ENCODE results near the gene DEXI.

DNA sequence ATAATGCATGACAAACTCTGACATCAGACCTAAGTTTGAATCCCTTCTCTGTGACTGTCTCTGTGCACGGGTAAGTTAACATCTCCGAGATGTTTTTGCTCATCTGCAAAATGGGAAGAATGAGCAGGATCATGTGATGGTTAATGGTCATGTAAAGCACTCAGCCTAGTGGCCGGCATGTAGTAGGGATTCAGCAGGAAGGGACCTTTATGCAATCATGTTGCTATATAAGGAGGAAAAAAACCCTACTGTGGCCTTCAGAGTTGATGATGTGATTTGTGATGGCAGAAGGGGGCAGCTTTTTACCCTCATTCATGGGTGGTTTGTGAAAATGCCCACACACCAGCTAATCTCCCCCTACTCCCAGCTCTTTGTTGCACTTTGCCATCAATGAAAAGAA, 26.2 kb upstream of the DEXI start:
- no peak for TF ChIP-seq POLR2A (IDR thresholded peaks at IDR 0.05; ENCODE audit: low read depth, low read length)
- TF ChIP-seq, protein P1, sequence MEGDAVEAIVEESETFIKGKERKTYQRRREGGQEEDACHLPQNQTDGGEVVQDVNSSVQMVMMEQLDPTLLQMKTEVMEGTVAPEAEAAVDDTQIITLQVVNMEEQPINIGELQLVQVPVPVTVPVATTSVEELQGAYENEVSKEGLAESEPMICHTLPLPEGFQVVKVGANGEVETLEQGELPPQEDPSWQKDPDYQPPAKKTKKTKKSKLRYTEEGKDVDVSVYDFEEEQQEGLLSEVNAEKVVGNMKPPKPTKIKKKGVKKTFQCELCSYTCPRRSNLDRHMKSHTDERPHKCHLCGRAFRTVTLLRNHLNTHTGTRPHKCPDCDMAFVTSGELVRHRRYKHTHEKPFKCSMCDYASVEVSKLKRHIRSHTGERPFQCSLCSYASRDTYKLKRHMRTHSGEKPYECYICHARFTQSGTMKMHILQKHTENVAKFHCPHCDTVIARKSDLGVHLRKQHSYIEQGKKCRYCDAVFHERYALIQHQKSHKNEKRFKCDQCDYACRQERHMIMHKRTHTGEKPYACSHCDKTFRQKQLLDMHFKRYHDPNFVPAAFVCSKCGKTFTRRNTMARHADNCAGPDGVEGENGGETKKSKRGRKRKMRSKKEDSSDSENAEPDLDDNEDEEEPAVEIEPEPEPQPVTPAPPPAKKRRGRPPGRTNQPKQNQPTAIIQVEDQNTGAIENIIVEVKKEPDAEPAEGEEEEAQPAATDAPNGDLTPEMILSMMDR (conservative IDR thresholded peaks at IDR 0.05; ENCODE audit: low read depth, low read length), result no peak
- no peak for TF ChIP-seq MAZ (IDR thresholded peaks at IDR 0.05; ENCODE audit: borderline replicate concordance, low read depth, low read length)
- no peak for TF ChIP-seq MAFK (IDR thresholded peaks at IDR 0.05; ENCODE audit: low read depth, low read length)
- TF ChIP-seq ELK1 (IDR thresholded peaks at IDR 0.05; ENCODE audit: borderline replicate concordance, low read depth, low read length), result no peak
- no peak for TF ChIP-seq NFE2L2 (IDR thresholded peaks at IDR 0.05; ENCODE audit: low read depth, low read length)
- TF ChIP-seq FOS (IDR thresholded peaks at IDR 0.05; ENCODE audit: low read depth, low read length), result no peak
- 0 out of 2 replicates have a peak, but pooled peaks have one; percentile 9 for TF ChIP-seq USF2 (IDR thresholded peaks at IDR 0.05; ENCODE audit: low read depth, low read length)
- no peak for TF ChIP-seq RCOR1 (IDR thresholded peaks at IDR 0.05; ENCODE audit: insufficient replicate concordance, low read length)
- TF ChIP-seq CEBPB (IDR thresholded peaks at IDR 0.05; ENCODE audit: low read depth, low read length), result no peak
